ENCODE measurements around the gene BPI.

- TF ChIP-seq CTCF (IDR thresholded peaks at IDR 0.05 in 4 of 5, conservative IDR thresholded peaks at IDR 0.05 in 1 of 5), result no peak
- no peak for TF ChIP-seq POLR2A (IDR thresholded peaks at IDR 0.05)
Measured at GRCh38 chr20:38255393-38255792, 48.6 kb upstream of the BPI start.

Measured in gastrocnemius medialis (tissue), 4 donors.